Kidney epithelial cell (primary cell): Measurements from ENCODE around the gene SMAD7. TPM values are rescaled to one million over a fixed set of nuclear protein-coding genes. Genes with fewer than 3 reads are reported as not detected.

Experiments used
- DNase-seq: peaks from one replicate; pipeline ENCODE4 v3.0.0-alpha.2; 2010; ENCODE audit warnings: low read depth
- H3K27me3 ChIP-seq: 2 replicates; pipeline ENCODE4 v1.6.0; 2011; ENCODE audit warnings: low read length; ENCODE audit not compliant: control insufficient read depth, insufficient read depth
- H3K36me3 ChIP-seq: 2 replicates; pipeline ENCODE4 v1.5.1; 2011; ENCODE audit warnings: low read length; ENCODE audit not compliant: control insufficient read depth, insufficient read depth
- H3K4me3 ChIP-seq: 2 replicates; pipeline ENCODE4 v1.5.1; 2011; ENCODE audit warnings: low read depth, mild to moderate bottlenecking, control low read depth, low read length
- CTCF ChIP-seq: IDR thresholded peaks from 2 replicates; pipeline ENCODE4 v1.5.1; 2011; ENCODE audit warnings: mild to moderate bottlenecking, moderate library complexity, low read length, control low read depth, inconsistent platforms; ENCODE audit not compliant: insufficient read depth, poor library complexity, severe bottlenecking
- total RNA-seq: library from RNA; depleted of rRNA; stranded (reverse); fragments of >200 nt; gene quantifications from 2 replicates; pipeline ENCODE4 v1.2.3, GENCODE V29; 2015

SMAD7 gene
- total RNA-seq, 1 donor from 2014 or later, result 54.3 TPM

- Histone ChIP-seq H3K27me3 (no peaks in the 10 kb centered on the region), H3K4me3 (no peak overlapping the region), H3K36me3 (no peaks in the 10 kb centered on the region)
- no peak for DNase-seq
- TF ChIP-seq CTCF, result no peak
Measured at GRCh38 chr18:48954886-48955819, 4.4 kb upstream of the SMAD7 start.

DNA sequence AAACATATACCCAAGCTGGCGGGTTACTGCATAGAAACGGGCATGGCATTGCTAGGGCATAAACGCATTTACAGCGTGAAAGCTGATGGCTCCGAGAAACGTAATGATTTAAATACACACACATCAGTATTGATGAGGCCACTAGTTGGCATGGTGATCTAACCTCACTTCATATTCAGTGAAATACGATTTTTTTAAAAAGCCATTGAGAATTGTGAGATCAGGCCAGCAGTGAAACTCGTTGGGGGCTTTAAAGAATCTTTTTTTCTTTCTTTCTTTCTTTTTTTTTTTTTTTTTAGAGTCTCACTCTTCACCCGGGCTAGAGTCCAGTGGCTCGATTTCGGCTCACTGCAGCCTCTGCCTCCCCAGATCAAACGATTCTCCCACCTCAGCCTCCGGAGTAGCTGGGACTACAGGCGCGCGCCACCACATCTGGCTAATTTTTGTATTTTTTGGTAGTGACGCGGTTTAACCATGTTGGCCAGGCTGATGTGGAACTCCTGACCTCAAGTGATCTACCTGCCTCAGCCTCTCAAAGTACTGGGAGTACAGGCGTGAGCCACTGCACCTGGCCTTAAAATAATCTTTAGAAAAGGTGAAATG, 2.4 kb upstream of the SMAD7 start:
- DNase-seq, result no peak
- H3K36me3 ChIP-seq, result peaks cover 1% of the 10 kb centered on the region
- no peak for TF ChIP-seq CTCF
- no peaks in the 10 kb centered on the region for H3K27me3 ChIP-seq
- peak overlapping the region; percentile 65 for H3K4me3 ChIP-seq

- Histone ChIP-seq H3K36me3 (peaks cover 1% of the 10 kb centered on the region), H3K27me3 (no peaks in the 10 kb centered on the region), H3K4me3 (peak overlapping the region; percentile 65)
- DNase-seq, result no peak
- no peak for TF ChIP-seq CTCF
Measured at GRCh38 chr18:48952287-48953103, 1.7 kb upstream of the SMAD7 start.

GRCh38 chr18:48951448-48952286, 902 bp upstream of the SMAD7 start:
- Histone ChIP-seq H3K36me3 (peaks cover 1% of the 10 kb centered on the region), H3K27me3 (no peaks in the 10 kb centered on the region), H3K4me3 (peak overlapping the region; percentile 91)
- TF ChIP-seq CTCF, result no peak
- no peak for DNase-seq

- TF ChIP-seq CTCF, result no peak
- H3K36me3 ChIP-seq, result peaks cover 1% of the 10 kb centered on the region
- no peak for DNase-seq
- H3K4me3 ChIP-seq, result peak overlapping the region; percentile 91
- H3K27me3 ChIP-seq, result no peaks in the 10 kb centered on the region
Measured at GRCh38 chr18:48949606-48950535, 894 bp downstream of the SMAD7 start.
